Skin of body (tissue), 2 donors: ENCODE data around the gene SLC40A1. TPM values are rescaled to one million over a fixed set of nuclear protein-coding genes. Genes with fewer than 3 reads are reported as not detected.
"Not testable (repeated sequence)": the region's sequence is repeated elsewhere in the genome, so short reads cannot be mapped to it uniquely, and the experiment has no call there.

Source experiments
- DNase-seq: peaks from one replicate; lab custom pipeline; 2025; lab: John Stamatoyannopoulos, UW
- total RNA-seq: library from RNA; depleted of rRNA; stranded (reverse); fragments of >200 nt; gene quantifications from one replicate; pipeline ENCODE4 v1.2.3, GENCODE V29; 2014

SLC40A1 gene
- 265 TPM for total RNA-seq

DNA sequence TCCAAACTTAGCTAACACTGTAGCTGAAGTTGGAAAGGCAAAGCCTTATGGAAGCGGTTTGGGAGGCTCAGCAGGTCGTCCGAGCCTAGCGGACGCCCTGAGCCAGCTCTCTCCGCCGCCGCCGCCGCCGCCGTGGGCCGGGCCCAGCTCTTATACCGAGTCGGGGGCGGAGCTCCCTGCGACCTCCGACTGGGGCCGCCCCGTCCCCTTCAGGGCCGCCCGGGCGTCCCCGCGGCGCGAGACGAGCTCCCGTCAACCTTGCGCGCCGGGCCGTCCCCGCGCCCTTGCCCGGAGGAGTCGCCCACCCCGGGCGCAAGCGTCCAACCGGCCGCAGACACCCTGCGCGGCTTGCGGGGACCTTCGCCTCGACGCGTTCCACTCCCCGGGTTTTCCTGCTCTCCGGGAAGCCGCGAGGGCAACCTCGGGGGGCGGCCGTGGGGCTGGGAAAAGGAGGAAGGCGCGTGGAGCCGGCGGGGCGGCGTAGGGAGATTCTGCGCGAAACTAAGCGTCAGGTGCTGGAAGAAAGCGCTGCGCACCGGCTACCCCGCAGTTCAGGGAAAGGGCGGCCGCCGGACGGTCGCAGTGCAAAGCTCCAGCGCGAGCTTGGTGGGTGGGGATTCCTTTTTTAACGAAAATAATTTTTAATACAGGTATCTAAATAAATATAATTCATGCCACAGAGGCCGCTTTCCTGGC lies at the start of gene SLC40A1:
TSS of gene SLC40A1 (minus strand) at position 129 of the 696 bp plus-strand sequence. CDS start 326 bp downstream, outside the sequence.
- peak; percentile 40 for DNase-seq

- peak; percentile 16 for DNase-seq
Observed at GRCh38 chr2:189629531-189630453, 49.2 kb upstream of the SLC40A1 start.

DNA sequence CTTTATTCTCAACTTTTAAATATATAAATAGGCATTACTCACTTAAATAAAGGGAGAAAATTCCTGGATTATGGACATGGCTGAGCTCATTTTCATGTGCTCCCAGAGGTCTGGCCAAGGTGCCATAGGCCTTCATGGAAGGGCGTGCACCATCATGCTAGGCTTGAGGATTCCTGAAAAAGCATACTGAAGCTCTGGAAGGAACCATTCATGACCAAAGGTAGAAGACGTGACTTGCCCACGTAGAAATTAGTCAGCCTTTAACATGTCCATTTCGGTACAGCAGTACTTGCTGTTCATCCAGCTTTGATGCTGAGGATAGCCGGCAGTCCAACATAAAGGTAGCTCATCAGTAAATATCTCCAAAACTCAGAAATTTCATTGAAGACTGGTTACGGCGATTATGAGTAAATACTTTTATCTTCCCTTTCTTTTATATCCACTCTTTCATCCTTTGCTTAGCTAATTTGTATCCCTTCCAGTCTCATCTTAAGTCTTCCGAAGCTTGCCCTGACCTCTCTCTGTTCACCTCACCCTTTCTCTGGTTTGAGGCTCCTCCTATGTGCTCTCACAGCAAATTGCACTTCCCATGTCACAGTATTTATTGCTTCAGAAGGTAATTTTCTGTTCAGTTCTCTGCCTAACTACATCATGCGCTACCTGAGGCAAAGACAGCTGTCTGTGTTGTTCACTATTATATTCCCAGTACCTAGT lies 48.4 kb upstream of the SLC40A1 start:
- DNase-seq = no peak

DNA sequence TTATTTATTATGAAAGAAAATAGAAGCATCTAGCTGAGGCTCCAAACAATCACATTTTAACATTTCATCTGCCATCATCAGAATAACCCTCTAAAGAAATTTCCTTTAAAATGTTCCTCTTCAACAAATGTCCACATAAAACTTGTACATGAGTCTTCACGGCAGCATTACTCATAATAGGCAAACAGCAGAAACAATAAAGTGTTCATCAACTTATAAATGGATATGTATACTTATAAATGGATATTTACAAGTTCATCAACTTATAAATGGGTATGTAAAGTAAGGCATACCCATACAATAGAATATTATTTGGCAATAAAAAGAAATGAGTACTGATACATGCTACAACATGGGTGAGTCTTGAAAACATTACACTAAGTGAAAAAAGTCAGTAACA lies 47.2 kb upstream of the SLC40A1 start:
- DNase-seq = no peak

DNA sequence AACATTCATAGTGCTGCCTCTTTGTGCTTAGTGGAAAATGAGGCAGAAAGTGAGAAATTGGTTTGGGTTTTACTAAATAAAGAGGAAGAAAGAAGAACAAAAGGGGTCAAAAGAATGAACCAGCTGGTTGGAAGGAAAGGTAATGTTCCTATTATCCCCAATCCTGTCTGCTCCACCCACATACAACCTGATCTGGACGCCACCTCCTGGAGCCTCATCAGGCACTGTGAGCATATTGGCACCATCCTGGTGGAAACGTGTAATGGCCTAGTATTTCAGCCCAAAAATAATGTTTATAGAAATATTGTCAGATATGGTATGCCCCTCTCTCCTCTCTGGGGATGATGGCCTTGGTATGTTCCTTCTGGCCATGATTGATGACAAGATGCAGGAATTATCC lies 45.0 kb upstream of the SLC40A1 start:
- no peak for DNase-seq

- DNase-seq = no peak
Observed at GRCh38 chr2:189624648-189625355, 44.2 kb upstream of the SLC40A1 start.

DNA sequence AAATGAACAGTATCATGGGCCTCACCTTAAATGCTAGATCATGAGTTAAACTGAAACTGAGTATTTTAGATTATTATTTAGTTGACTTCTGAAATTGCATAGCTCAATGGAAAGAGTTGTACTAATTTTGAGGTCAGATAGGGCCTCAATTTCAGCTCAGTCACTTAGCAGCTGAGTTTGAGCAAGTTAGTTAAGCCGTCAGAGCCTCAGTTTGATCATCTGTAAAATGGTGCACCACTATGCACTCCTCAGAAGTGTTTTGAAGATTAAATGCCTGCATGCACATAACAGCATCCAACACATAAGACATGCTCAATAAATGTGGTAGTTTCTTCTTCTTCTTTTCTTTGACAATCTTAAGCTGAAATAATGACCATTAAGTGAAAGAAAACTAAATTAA lies 42.5 kb upstream of the SLC40A1 start:
- DNase-seq = no peak

DNA sequence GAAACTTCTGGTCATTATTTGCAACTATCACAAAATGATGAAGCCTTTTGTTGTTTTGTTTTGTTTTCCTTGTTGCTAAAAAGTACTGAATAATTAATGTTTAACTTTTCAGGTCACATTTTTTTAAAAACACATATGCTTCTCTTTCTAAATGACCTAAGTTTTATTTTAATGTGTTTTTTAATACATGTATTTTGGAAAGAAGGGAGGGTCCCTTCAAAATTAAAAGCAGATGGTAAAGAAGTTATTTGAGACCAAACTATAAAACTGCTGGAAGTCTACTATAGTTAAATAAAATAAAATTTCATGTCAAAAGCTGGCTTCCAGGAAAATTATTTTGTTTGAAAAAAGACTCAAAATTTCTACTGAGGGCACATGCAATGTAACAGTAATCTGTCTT lies 41.2 kb upstream of the SLC40A1 start:
- DNase-seq = peak; percentile 18

DNA sequence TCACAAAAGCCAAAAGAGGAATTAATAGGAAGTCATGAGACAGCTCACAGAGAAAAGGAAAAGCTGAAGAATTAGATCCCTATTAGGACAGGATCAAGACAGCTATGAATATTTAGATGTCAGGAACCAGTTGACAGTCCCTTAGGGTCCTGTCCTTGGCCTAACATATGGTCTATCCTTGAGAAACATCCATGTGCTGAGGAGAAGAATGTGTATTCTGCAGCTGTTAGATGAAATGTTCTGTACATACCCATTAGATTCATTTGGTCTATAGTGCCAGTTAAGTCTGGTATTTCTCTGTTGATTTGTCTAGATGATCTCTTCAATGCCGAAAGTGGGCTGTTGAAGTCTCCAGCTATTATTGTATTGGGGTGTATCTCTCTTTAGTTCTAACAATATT lies 37.6 kb upstream of the SLC40A1 start:
- DNase-seq = no peak

GRCh38 chr2:189614585-189614984 lies 34.0 kb upstream of the SLC40A1 start:
- DNase-seq = no peak

DNA sequence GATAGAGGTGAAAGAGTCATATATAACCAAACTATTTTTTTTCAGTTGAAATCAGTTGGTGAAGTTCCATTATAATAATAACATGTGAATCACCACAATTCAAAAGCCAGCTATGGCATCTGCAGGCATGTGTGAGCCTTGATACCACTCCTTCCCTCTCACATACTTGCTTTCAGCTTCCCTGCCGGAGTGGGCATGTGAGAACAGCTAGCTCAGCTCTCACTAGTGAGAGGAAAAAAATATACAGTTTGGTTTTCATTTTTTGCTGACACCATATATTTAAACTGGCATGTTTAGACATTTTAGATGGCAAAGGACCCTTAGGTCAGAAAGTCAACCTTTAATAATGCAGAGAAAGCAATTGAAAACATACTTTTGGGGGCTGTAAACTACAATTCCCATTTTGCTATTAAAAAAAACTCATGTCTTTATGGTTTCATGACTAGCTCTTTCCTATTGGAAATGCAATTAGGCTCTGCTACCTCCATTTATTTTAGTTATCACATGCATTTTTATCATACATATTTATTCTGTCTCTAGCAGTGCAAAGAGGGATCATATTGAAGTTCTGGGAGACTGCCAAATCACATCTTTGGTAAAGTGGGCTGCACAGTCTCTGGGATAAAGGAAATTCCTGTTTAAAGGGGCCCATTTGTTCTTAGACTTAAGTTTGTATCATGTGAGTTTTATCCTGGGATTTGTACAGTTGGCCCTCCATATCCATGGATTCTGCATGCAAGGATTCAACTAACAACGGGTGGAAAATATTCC lies 33.2 kb upstream of the SLC40A1 start:
- no peak for DNase-seq

GRCh38 chr2:189613077-189613636 lies 32.6 kb upstream of the SLC40A1 start:
- DNase-seq = peak; percentile 39

DNA sequence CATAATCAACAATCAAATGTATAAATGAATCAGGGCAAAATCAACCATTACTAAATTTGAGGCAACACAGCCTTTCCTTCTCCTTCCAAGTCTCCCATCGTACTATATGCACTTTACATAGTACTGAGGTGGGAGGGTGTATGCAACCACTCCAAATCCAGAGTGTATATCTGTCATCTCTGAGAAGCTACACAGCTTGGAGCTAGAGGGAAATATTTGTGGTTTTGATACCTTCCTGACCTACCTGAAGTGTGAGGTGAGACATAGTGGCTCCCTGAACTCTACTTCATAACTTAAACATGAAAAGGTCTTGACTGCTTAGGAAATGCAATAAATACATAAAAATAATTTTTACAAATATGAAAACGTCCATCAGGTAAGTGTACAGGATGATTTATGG lies 30.1 kb upstream of the SLC40A1 start:
- no peak for DNase-seq

DNA sequence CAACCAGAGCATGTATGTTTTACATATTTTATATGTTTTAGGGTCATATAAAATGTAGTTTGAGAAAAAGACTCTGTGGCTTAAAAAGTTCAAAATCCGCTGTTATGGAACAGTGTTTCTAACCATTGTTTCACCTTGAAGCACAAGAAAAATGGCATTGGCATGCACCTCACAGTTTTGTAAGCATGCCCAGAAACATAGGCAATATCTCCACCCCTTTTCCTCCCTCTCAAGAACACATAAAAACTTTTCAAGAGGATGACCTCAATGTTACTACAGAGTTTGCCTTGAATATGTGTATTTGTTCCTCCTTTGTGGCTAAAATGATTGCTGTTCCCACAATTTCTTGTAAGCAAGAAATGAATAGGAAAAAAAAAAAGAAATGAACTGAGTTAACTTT lies 29.3 kb upstream of the SLC40A1 start:
- DNase-seq = no peak

- DNase-seq = no peak
Observed at GRCh38 chr2:189609423-189609816, 28.8 kb upstream of the SLC40A1 start.

- no peak for DNase-seq
Observed at GRCh38 chr2:189608795-189609422, 28.3 kb upstream of the SLC40A1 start.

DNA sequence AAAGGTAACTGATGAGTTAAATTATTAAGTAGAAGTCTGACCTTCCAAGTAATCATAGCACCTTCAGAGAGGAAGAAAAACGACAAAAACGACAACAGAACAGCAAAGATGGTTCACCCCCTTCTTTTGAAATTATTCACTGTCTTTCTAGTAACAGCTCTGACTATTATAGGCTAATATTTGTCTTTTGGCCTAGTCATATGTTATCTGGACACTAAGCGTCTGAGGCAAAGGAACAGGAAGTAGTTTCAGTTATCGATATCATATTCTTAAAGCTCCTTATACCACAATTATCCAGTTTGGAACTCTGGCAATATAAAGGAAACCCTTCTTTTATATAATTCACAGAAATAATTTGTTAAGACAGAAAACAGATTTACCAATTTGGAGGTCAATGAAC lies 27.6 kb upstream of the SLC40A1 start:
- no peak for DNase-seq

GRCh38 chr2:189602233-189602632 lies 21.6 kb upstream of the SLC40A1 start:
- no peak for DNase-seq

DNA sequence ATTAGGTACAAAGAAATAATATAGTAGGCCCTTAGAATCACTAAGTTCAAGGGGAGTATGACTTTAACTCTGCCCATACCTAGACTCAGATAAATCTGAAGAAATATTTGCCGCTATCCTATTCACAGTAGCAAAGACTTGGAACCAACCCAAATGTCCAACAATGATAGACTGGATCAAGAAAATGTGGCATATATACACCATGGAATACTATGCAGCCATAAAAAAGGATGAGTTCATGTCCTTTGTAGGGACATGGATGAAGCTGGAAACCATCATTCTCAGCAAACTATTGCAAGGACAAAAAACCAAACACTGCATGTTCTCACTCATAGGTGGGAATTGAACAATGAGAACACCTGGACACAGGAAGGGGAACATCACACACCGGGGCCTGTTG lies 21.1 kb upstream of the SLC40A1 start:
- DNase-seq = not testable (repeated sequence)

DNA sequence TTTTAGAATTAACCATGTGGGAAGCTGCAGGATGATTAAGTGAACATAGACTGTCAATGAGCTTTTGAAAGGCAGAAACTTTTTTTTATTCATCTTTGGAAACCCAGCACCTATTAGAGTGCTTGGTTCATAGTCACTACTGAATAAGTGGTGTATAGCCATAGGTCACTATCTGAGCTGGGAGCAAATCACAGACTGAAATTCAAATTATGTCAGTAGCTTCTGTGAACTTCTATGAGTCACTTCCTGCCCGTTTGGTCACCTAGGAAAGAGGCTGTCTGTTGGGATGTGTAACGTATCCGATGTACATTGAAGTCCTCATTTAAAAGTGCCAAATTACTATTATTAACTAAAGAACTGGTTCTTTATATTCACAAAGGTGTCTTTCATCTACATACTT lies 20.5 kb upstream of the SLC40A1 start:
- DNase-seq = no peak
